Stromal cell of bone marrow (primary cell): ENCODE data around the gene RHBDF2.

Experiments
- DNase-seq: peaks from one replicate; pipeline ENCODE4 v3.0.0-alpha.2; 2012; ENCODE audit warnings: low read depth

The RHBDF2 gene

GRCh38 chr17:76478730-76479514 is 22.3 kb downstream of the RHBDF2 start:
- no peak for DNase-seq

- no peak for DNase-seq
Measured at GRCh38 chr17:76478097-76478496, 23.1 kb downstream of the RHBDF2 start.

GRCh38 chr17:76477576-76477975 is 23.6 kb downstream of the RHBDF2 start:
- no peak for DNase-seq

- DNase-seq, result no peak
Measured at GRCh38 chr17:76476736-76477135, 24.5 kb downstream of the RHBDF2 start.

GRCh38 chr17:76475302-76475701 is 25.9 kb downstream of the RHBDF2 start:
- no peak for DNase-seq

- DNase-seq, result no peak
Measured at GRCh38 chr17:76474894-76475293, 26.3 kb downstream of the RHBDF2 start.

GRCh38 chr17:76474238-76474637 is 27.0 kb downstream of the RHBDF2 start:
- no peak for DNase-seq

- DNase-seq, result no peak
Measured at GRCh38 chr17:76473541-76473985, 27.7 kb downstream of the RHBDF2 start.

GRCh38 chr17:76472726-76473125 is 28.5 kb downstream of the RHBDF2 start:
- no peak for DNase-seq

GRCh38 chr17:76472258-76472645 is 29.0 kb downstream of the RHBDF2 start:
- no peak for DNase-seq

GRCh38 chr17:76471498-76472257 is 29.5 kb downstream of the RHBDF2 start:
- no peak for DNase-seq

GRCh38 chr17:76469991-76470739 is 31.1 kb downstream of the RHBDF2 start:
- DNase-seq, result no peak

GRCh38 chr17:76469076-76469990 is 31.9 kb downstream of the RHBDF2 start:
- DNase-seq, result no peak

- DNase-seq, result no peak
Measured at GRCh38 chr17:76468634-76469010, 32.6 kb downstream of the RHBDF2 start.

- DNase-seq, result no peak
Measured at GRCh38 chr17:76467809-76468633, 33.2 kb downstream of the RHBDF2 start.

GRCh38 chr17:76467366-76467765 is 33.9 kb downstream of the RHBDF2 start, which contains the start of gene AANAT:
TSS of gene AANAT (plus strand) at chr17:76467603. CDS start at chr17:76468747, 1,144 bp downstream.
- DNase-seq, result no peak

- no peak for DNase-seq
Measured at GRCh38 chr17:76466775-76467130, 34.5 kb downstream of the RHBDF2 start.

- no peak for DNase-seq
Measured at GRCh38 chr17:76462556-76463290, 38.5 kb downstream of the RHBDF2 start.

- no peak for DNase-seq
Measured at GRCh38 chr17:76461765-76462555, 39.3 kb downstream of the RHBDF2 start.
